HG02759 (cell line): Measurements from ENCODE around the gene PGM2.

Experiments
- ATAC-seq: cut with Tn5 transposase; IDR thresholded peaks from one replicate; pipeline ENCODE4 v1.9.1; 2021; ENCODE audit warnings: mild to moderate bottlenecking, moderate library complexity; ENCODE audit not compliant: unreplicated experiment

PGM2 gene

GRCh38 chr4:37860266-37860665 is 33.8 kb downstream of the PGM2 start:
- ATAC-seq, result no peak

- ATAC-seq, result no peak
Measured at GRCh38 chr4:37862961-37863360, 36.5 kb downstream of the PGM2 start.

- no peak for ATAC-seq
Measured at GRCh38 chr4:37864786-37865185, 38.3 kb downstream of the PGM2 start.

GRCh38 chr4:37865450-37865849 is 39.0 kb downstream of the PGM2 start:
- no peak for ATAC-seq

- no peak for ATAC-seq
Measured at GRCh38 chr4:37867102-37867501, 40.6 kb downstream of the PGM2 start.

- no peak for ATAC-seq
Measured at GRCh38 chr4:37868238-37868637, 41.8 kb downstream of the PGM2 start.

- peak; percentile 44 for ATAC-seq
Measured at GRCh38 chr4:37872310-37872988, 46.0 kb downstream of the PGM2 start.

GRCh38 chr4:37873386-37873785 is 46.9 kb downstream of the PGM2 start:
- ATAC-seq, result no peak

GRCh38 chr4:37876156-37876555 is 49.7 kb downstream of the PGM2 start:
- no peak for ATAC-seq

- ATAC-seq, result no peak
Measured at GRCh38 chr4:37879365-37879764, 52.9 kb downstream of the PGM2 start.

GRCh38 chr4:37881811-37882210 is 55.3 kb downstream of the PGM2 start:
- ATAC-seq, result no peak

GRCh38 chr4:37882665-37883296 is 56.3 kb downstream of the PGM2 start:
- ATAC-seq, result no peak

GRCh38 chr4:37884855-37885487 is 58.5 kb downstream of the PGM2 start:
- ATAC-seq, result no peak

GRCh38 chr4:37885496-37885895 is 59.0 kb downstream of the PGM2 start:
- no peak for ATAC-seq

- ATAC-seq, result peak; percentile 14
Measured at GRCh38 chr4:37889849-37890800, 63.6 kb downstream of the PGM2 start.

- peak; percentile 37 for ATAC-seq
Measured at GRCh38 chr4:37890801-37891259, 64.3 kb downstream of the PGM2 start, which contains the start of gene TBC1D1. Gene TBC1D1 (plus strand): TSS chr4:37891084. CDS start chr4:37902096, 11,012 bp downstream.

GRCh38 chr4:37891260-37892159 is 65.0 kb downstream of the PGM2 start:
- peak; percentile 48 for ATAC-seq

GRCh38 chr4:37892641-37893040 is 66.2 kb downstream of the PGM2 start:
- ATAC-seq, result peak; percentile 44

- ATAC-seq, result no peak
Measured at GRCh38 chr4:37893164-37893563, 66.7 kb downstream of the PGM2 start.

GRCh38 chr4:37895271-37895670 is 68.8 kb downstream of the PGM2 start:
- ATAC-seq, result no peak
